GM19023 (cell line): Measurements from ENCODE around the gene KIRREL2.
"Not testable (repeated sequence)": the region's sequence is repeated elsewhere in the genome, so short reads cannot be mapped to it uniquely, and the experiment has no call there.

Experiments
- ATAC-seq: cut with Tn5 transposase; IDR thresholded peaks from one replicate; pipeline ENCODE4 v1.9.1; 2021; ENCODE audit warnings: mild to moderate bottlenecking, moderate library complexity; ENCODE audit not compliant: unreplicated experiment

KIRREL2 gene

DNA sequence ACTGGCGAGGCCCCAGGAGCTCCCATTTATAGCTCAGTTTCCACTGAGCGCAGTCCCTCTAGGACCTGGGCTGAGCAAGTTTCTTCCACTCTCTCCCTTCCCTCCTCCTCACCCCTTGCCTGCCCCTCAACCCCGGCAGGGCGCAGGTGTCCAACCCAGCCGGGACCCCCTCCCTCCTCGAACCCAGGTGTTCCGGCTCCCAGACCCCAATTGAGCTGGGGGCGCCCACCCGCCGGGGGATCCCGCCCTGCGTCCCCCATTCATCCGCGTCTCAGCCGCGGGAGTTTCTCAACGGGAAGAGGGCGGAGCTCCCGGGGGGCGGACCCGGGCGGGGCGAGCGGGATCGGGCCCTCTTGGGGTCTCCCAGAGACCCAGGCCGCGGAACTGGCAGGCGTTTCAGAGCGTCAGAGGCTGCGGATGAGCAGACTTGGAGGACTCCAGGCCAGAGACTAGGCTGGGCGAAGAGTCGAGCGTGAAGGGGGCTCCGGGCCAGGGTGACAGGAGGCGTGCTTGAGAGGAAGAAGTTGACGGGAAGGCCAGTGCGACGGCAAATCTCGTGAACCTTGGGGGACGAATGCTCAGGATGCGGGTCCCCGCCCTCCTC lies at the start of gene KIRREL2:
Gene KIRREL2 (plus strand): TSS at position 366 of the 604 bp plus-strand sequence. CDS start 209 bp downstream, at position 575.
- no peak for ATAC-seq

DNA sequence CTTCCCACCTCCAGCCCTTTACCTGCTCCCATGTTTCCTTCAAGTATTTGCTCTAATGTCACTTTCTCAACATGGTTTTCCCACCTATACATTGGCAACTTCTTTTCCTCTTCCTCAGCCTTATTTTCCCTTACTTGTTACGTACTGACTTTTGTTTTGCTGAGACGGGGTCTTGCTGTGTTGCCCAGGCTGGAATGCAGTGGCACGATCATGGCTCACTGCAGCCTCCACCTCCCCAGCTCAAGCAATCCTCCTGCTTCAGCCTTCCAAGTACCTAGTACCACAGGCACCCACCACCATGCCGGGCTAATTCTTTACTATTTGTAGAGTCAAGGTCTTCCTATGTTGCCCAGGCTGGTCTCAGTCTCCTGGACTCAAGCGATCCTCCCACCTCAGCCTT lies 49.1 kb upstream of the KIRREL2 start:
- no peak for ATAC-seq

- ATAC-seq, result no peak
Measured at GRCh38 chr19:35811317-35812219, 45.1 kb upstream of the KIRREL2 start.

DNA sequence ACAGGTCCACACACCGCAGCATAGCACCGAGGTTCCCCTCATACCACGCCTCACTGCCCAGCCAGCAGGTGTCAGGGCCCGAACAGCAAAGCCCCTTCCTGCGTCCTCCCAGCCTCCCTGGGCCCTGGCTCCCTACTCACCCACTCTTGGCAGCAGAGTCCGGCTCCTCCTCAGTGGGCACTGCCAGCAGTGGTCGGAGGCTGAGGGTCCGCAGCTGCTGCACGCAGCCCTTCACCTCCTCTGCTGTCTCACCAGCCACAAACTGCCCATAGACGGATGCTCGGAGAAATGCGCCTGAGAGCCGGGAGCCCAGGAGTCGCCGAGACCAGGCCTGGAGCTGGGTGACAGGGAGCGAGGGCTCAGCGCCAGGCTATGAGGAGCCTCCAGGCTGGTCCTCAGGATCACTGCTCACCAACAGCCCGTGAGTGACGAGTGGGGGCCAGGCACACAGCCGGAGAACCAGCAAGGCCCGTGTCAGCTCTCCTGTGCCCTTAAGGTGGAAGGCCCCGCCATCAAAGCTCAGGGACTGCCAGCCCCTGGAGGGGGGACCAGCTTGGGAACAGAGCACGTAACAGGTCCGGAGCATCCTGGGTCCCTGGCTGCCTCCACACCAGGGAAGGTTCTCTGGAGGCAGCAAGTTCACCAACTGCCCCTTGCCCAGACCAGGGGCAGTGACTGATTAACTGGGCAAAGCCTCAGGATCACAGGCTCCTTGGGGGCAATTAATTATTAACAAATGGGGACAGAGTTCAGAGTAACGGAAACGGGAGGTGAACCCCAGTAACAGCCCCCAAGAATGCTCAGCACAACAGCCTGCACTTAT lies 44.3 kb upstream of the KIRREL2 start, which contains the start of gene PRODH2:
Gene PRODH2 (minus strand): TSS at position 626 of the 823 bp plus-strand sequence. CDS start 40 bp downstream, at position 586.
- no peak for ATAC-seq

DNA sequence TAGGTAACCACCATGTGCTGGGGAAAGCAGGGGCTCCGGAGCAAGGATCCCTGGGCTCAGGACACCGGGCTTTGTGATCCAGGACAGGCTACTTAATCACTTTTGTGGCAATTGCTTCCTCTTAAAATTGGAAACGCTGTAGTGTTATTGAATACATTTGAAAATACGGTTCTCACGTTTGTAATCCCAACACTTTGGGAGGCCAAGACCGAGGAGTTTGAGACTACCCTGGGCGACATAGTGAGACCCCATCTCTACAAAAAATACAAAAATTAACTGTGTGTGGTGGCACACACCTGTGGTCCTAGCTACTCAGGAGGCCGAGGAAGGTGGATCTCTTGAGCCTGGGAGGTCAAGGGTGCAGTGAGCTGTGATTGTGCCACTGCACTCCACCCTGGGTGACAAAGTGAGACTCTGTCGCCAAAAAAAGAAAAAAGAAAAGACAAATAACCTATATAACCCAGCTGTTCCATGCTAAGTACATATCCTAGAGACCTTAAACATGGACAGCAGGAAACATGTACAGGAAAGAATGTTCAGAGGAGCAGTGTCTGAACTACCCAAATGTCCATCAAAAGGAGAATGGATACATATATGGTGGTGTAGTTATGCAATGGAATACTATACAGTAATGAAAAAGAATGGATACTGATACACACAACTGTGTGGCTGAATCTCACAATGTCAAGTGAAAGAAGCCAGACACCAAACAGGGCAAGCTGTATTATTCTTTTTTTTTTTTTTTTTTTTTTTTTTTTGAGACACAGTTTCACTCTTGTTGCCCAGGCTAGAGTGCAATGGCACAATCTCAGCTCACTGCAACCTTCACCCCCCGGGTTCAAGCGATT lies 43.4 kb upstream of the KIRREL2 start:
- ATAC-seq, result no peak

- ATAC-seq, result no peak
Measured at GRCh38 chr19:35816262-35816661, 40.4 kb upstream of the KIRREL2 start.

DNA sequence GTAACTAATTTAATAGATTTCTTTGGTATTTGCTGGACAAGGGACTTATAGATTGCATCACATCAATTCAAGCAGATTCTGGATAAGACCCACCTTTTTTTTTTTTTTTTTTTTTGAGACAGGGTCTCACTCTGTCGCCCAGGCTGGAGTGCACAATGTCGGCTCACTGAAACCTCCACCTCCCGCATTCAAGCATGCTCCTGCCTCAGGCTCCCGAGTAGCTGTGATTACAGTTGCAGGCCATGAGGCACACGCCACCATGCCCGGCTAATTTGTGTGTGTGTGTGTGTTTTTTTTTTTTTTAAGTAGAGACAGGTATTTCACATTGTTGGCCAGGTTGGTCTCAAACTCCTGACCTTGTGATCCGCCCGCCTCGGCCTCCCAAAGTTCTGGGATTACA lies 39.9 kb upstream of the KIRREL2 start:
- no peak for ATAC-seq

- no peak for ATAC-seq
Measured at GRCh38 chr19:35818445-35818844, 38.3 kb upstream of the KIRREL2 start.

DNA sequence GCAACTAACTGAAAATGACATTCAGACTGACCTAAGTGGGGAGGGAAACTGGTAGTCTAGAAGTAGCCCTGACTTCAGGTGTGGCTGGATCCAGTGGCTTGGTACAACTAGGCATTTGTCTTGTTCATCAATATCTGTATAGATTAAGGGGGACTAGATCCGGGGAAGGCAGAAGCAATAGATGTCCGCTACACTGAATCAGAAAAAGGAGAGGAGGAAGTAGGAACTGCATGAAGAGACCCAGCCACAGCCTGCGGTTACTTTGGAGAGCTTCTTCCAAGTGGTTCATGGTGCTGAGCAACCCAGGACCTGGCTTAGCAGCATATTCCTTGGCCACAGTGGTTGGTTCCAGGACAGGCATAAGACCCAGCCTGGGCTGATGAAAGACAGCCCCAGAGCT lies 34.1 kb upstream of the KIRREL2 start:
- no peak for ATAC-seq

- no peak for ATAC-seq
Measured at GRCh38 chr19:35824150-35824549, 32.6 kb upstream of the KIRREL2 start.

GRCh38 chr19:35828692-35829301 lies 27.9 kb upstream of the KIRREL2 start:
- no peak for ATAC-seq

- no peak for ATAC-seq
Measured at GRCh38 chr19:35830986-35831385, 25.7 kb upstream of the KIRREL2 start.

DNA sequence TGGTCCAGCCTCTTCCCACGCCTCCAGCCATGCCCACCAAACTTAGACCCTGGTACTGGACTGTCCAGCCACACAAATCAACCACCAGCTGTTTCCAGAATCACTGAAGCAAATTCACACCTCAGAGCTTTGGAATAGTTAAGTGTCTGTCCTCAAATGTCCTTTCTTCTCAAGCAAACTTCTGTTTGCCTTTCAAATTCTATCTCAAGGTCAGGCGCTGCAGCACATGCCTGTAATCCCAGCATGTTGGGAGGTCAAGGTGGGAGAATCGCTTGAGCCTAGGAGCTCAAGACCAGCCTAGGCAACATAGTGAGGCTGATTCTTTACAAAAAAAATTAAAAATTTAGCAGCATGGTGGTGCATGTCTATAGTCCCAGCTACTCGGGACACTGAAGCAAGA lies 24.7 kb upstream of the KIRREL2 start:
- no peak for ATAC-seq

DNA sequence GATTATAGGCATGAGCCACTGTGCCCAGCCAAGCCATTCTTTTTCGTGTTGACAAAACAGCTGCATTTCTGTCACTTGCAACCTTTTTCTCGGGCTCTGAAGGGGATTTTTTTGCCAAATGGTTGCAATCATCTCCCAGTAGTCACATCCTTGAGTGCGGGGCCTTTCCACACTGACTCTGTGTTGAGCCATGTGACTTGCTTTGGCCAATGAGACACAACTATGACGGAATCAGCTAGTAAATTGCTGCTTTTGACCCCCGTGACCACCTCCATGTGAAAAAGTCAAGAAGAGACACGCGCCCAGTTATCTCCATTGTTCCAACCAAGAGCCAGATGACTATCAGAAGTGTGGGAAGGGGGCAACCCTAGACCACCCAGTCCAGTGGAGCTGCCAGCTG lies 22.7 kb upstream of the KIRREL2 start:
- ATAC-seq, result no peak

- not testable (repeated sequence) for ATAC-seq
Measured at GRCh38 chr19:35836096-35836495, 20.6 kb upstream of the KIRREL2 start.

DNA sequence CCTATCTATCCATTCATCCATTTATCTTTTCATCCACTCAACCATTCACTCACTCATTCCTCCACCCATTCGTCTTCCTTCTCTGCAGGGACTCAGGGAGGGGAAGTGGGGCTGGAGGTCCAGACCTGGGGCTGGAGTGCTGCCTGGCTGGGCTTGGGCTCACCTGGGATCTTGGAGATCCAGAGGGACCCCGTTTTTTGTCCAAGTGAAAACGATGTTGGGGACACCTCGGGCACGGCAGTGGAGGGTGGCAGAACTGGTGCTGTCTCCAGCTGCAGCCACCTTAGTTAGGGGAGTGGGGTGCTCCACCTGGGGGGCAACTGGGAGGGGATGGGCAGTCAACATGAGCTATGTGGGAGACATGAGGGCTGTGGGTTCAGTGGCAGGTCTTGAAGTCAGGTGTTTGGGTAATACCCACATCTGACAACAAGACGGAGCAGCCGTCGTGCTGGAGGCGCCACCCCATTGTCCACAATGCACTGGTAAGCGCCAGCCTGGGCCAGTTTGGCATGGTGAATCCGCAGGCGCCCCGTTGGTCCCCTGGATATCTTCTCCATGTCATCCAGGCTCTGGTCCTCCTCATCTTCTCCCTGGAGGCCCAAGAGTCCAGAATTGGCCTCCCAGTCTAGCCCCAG lies 14.6 kb upstream of the KIRREL2 start:
- no peak for ATAC-seq

GRCh38 chr19:35842666-35843272 lies 13.9 kb upstream of the KIRREL2 start:
- no peak for ATAC-seq

DNA sequence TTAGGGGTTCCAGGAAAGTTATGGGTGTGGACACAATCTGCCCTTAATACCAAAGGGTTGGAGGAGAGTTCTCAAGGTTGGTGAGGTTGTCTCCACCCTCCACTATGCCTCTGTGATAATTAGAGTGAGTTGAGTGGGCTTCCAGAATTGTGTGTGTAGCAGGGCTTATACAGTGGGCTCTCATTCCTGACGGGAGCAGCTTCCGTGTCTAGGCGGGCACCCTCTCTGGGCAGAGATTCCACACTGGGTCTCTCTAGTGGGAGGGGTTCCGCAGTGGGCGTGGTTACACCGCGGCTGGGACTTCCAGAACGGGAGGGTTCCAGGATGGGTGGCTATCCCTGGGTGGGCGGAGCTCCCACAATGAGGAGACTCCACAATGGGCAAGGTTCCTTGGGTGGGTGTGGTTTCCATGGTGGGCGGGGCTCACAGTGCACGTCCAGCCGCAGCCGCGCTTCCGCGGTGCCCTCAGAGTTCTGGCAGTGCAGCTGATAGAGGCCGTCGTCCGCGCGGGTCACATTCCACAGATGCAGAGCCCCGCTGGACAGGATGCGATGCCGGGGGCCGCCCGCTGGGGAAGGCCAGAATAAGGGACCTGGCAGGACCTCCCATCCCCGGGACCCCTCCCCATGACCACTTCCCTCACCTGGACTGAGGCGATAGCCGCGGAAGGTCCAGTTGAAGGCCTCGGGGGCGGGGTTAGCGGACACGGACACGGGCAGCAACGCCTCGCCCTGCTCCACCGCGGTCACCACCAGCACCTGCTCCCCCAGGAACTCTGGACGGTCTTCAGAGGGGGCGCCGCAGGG lies 12.8 kb upstream of the KIRREL2 start:
- no peak for ATAC-seq
